ENCODE measurements around the gene CMIP.

CMIP gene

GRCh38 chr16:81746566-81746965, 302.0 kb downstream of the CMIP start:
- DNase-seq (ENCODE audit: low read depth in 2 of 2), result no peak

- DNase-seq (ENCODE audit: low read depth in 2 of 2), result no peak
Measured at GRCh38 chr16:81748476-81749198, 304.0 kb downstream of the CMIP start.

- DNase-seq (ENCODE audit: low read depth in 2 of 2), result no peak
Measured at GRCh38 chr16:81752225-81752875, 307.7 kb downstream of the CMIP start.

- DNase-seq (ENCODE audit: low read depth in 2 of 2), result no peak
Measured at GRCh38 chr16:81752876-81753227, 308.2 kb downstream of the CMIP start.

GRCh38 chr16:81754858-81755257, 310.2 kb downstream of the CMIP start:
- no peak for DNase-seq (ENCODE audit: low read depth in 2 of 2)

GRCh38 chr16:81755915-81756614, 311.5 kb downstream of the CMIP start:
- no peak for DNase-seq (ENCODE audit: low read depth in 2 of 2)

GRCh38 chr16:81756615-81757356, 312.2 kb downstream of the CMIP start:
- no peak for DNase-seq (ENCODE audit: low read depth in 2 of 2)

GRCh38 chr16:81758376-81758775, 313.8 kb downstream of the CMIP start:
- no peak for DNase-seq (ENCODE audit: low read depth in 2 of 2)
